Stimulated activated CD8-positive, alpha-beta memory T cell treated with anti-CD3 and anti-CD28 coated beads, Interleukin-12 subunit alpha, Interleukin-12 subunit beta, amount 100 ng/mL, for 4 hours (primary cell): ENCODE data around the gene CEP131.

Source experiments
- DNase-seq: peaks from one replicate; pipeline ENCODE4 v3.0.0-alpha.2; 2020; ENCODE audit warnings: low read depth

The CEP131 gene

GRCh38 chr17:81199482-81199830, 23.3 kb downstream of the CEP131 start:
- DNase-seq, result no peak

DNA sequence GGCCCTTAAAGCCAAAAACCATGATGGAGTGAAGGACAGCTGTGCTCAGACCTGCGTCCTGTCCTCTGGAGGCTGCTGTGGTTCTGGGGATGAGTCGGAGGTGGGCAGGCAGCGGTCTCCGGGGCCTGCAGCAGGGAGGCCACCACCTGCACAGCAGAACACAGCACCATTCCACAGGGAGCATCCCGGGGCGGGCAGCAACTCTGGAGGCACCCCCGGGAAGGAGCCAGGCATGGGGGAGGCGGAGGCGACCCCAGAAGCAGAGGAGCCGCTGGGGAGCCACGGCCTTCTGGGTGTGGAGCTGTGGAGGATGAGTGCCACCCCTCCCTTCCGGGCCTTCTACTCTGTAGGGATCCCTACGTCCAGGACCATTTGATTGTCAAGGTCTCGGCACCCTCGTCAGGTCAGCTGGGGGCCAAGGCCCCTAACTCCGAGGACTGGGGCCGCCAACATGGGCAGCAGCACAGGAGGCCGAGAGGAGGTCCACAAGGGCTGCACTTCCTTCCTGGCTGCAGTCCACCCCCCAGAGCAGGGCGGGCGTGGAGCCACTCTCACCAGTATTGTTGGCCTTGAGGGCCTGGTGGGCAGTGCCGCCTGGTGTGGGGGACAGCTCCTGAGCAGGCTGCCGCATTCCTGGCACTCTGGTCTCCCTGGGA, 23.8 kb downstream of the CEP131 start:
- no peak for DNase-seq

GRCh38 chr17:81197831-81198490, 24.8 kb downstream of the CEP131 start:
- DNase-seq, result no peak

DNA sequence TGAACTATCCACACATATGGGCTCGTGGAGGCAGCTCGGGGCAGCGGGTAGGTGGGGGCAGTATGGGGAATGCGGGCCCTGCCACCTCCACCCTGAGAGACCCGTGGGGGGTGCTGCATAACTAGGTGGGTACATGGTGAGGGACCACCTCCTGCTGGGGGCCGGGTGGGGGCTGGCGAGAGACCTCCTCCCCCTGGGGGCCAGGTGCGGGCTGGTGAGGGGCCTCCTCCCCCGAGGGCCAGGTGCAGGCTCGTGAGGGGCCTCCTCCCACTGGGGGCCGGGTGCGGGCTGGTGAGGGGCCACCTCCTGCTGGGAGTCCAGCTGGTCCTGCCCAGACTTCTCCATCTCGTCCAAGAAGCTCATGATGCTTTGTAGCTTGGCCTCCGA, 25.4 kb downstream of the CEP131 start:
- DNase-seq, result no peak

GRCh38 chr17:81196505-81197408, 26.0 kb downstream of the CEP131 start:
- DNase-seq, result no peak

DNA sequence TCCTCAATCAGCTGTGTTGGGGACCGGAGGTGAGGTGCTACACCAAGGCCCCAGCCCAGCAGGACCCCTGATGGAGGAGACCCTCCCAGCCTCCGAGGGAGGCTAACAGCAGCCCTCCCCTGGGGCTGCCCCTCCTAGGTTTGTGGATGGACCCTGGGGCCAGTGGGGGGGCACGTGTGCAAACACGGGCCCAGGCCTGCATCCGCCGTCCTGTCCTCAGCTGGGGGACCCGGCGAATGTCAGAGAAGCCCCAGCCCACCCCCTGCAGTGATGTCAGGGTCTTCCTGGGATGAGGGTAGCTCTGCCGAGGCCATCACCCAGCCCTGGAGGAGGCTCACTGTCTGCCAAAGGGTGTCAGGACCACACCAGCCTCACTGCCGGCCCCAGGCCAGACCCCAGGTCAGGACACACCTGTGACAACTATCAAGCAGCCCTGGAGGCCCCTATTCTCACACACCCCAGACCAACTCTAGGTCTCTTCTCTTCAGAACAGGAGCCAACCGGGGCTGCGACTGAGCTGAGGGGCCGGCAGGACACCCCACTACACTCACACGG, 26.7 kb downstream of the CEP131 start:
- no peak for DNase-seq

DNA sequence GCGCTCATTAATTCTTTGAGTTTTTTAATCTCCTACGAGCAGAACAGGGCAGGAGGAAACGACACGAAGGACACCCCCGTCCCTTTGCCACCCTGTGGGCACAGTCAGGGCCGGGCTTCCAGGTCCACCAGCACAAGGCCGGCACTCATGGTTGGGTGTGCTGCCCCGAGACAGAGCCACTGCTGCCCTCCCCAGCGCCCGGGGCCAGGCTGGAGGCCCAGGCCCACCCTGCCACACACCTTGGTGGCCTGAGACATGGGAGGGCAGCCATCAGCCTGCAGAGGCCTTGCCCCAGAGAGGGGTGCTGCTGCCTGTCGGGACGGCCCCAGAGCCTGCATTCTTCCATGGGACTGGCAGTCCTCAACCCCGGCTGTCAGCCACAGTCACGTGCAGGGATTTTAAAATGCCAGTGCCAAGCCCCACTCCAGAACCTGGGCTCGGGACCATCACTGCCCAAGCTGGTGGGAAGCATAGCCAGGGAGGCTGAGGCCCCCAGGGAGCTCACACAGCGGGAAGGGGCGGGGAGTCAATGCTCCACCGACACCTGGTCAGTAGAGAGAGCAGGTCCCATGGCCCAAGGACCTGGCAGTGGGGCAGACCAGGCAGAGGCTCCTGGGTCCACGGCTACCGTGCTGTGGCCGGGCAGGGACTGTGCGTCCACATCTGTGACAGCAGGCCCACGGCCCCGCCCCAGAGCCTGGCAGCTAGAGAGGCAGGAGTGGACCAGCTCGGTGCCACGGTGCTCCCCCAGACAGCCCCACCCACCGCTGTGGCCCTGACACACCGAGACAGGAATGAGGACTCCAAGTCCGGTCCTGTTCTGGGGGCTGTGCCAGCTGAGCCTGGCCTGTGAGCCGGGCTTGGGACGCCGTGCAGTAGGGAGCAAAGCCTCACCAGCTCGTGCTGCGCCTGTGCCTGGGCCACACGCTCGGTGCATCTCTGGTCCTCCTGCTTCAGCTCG, 27.5 kb downstream of the CEP131 start:
- no peak for DNase-seq

DNA sequence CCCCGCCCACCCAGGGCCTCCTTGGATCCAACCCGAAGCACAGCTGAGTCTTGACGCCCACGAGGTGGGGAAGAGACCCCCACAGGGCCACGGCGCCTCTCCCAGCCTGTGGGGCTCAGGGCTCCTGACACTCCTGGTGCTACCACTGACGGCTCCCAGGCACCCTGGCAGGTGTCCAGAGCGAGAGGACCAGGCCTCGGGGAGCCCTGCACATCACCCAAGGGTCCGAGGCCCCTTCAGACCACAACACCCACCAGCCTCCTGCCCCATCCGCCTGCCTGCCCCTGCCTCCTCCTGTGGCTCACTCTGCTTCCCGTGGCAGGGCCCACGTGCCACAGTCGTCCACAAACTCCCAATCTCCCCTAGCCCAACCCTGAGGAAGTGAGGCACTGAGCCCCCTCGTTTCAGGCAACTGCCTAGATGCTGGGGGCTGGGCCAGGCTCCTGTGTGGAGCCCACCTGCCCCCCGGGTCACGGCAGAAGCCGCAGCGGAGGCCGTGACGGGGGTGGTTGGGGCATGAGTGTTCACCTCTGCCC, 28.5 kb downstream of the CEP131 start:
- DNase-seq, result no peak

DNA sequence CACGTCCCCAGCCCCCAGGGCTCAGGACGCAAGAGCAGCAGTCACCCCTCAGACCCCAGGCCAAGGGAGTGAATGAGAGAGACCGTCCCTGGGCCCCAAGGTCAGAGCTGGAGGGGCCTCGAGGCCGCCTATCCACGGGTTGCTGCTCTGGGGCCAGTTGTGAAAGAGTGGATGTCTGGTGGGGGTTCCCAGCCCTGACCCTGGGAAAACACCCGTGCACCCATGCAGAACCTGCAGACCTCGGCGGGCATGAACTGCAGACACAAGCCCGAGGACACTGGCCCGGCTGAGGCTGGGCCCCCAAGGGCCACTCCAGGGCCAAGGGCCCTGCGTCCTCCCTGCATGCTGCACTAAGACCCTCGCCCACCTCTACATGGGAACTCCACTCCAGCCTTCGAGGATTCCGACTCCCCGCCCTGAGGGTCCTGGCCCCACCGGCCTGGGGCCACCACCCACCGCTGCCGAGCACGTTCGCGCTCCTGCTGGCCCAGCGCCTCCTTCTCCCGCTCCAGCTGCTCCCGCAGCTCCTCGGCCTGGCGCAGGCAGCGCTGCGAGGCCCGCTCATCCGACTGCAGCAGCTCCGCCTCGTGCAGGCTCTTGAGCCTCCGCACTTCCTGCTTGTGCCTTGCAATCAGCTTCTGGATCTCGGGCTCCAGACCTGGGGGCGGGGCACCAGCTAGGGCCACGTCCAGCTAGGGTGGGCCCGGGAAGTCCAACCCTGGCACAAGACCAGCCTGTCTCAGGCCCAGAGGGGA, 29.1 kb downstream of the CEP131 start:
- no peak for DNase-seq

DNA sequence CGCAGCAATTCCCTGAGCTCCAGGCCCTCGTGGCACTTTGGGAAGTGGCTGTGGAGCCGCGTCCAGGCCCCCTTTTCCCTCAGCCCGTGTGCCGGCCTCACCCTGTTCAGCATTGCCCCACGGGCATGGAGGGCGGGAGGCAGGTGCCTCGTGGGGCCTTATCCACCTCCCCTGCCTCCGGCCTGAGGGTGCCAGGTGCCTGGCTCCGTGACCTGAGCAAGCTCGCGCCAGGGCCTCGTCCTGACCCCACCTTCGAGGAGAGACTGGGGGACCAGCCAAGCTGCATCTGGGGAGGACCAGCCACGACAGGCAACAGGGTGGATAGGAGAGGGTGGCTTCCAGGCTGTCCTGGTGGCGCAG, 29.7 kb downstream of the CEP131 start:
- DNase-seq, result no peak

DNA sequence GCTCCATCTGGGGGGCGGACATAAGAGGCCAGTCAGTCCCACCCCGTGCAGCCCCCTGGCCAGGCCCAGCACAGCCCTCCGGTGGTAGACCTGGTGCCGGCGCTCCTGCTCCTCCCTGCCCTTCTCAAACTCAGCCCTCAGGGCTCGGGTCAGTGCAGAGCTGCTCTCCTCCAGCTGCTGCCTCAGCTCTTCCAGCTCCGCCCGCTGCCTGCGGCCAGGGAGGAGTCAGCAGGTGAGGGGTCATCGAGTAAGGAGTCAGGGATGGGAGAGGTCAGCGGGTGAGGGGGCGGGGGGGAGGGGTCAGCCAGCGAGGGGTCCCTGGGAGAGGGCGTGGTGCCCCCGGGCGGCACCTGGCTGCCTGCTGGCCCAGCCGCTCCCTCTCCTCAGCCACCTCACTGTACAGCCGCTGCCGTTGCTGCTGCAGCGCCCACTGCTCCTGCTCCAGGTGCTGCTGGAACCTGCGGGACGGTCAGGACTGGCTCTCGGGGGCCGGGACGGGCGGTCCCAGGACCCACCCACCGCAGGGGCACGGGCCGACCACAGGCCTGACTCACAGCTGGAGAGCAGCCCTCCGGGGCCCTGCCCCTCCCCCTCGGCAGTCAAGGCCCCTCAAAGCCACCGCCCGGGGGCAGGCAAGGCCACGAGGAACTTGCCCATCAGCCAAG, 30.2 kb downstream of the CEP131 start:
- DNase-seq, result no peak

DNA sequence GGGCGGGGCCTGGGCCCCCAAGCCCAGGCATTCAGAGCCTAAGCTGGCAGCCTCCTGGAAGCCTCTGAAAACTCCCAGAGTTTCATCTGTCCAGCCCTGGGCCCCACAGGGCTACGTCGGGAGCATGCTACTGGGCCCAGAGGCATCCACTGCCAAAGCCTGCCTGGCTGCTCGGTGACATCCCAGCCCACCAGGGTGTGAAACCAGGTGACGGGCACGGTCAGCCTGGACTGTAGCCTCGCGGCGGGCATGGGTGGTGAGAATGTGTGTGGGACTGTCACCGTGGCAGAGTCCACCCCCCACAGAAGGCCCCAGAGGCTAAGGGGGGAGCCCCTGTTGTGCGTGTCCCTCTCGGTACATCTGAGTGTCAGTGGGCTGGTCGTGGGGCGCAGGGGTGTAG, 31.1 kb downstream of the CEP131 start:
- DNase-seq, result no peak

DNA sequence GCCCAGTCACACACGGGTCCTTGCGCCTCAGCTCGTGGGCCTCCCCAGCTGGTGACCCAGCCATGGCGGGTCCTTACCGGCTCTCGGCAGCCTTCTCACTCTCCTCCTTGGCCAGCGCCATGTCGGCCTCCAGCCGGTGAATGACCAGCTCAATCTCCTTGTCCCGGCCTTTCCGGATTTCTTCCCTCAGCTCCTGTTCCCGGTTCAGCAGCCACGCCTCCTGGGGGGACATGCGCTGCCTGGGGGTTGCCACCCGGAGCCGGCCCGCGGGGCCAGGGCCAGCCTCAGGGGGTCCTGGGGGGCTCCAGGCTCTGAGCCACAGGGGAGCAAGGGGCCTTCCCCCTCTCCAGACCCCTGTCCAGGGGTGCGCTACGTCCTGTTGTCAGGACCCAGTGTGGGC, 31.6 kb downstream of the CEP131 start:
- no peak for DNase-seq

DNA sequence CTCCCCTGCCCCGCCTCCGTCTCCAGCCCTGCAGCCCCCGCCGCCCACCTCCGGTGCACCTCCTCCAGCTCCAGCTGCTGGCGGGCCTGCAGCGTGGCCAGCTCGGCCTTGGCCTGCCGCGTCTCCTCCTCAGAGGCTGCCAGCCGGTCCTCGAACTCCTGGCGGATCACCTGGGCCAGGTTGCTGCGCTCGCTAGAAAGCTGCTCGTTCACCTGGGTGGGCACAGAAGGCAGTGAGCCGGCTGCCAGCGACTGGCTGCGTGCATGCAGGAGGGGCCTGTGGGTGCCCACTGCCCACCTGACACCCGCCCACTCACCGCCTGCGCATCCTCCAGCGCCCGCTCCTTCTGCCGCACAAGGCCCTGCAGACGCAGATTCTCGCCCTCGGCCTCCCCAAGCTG, 32.2 kb downstream of the CEP131 start:
- no peak for DNase-seq

DNA sequence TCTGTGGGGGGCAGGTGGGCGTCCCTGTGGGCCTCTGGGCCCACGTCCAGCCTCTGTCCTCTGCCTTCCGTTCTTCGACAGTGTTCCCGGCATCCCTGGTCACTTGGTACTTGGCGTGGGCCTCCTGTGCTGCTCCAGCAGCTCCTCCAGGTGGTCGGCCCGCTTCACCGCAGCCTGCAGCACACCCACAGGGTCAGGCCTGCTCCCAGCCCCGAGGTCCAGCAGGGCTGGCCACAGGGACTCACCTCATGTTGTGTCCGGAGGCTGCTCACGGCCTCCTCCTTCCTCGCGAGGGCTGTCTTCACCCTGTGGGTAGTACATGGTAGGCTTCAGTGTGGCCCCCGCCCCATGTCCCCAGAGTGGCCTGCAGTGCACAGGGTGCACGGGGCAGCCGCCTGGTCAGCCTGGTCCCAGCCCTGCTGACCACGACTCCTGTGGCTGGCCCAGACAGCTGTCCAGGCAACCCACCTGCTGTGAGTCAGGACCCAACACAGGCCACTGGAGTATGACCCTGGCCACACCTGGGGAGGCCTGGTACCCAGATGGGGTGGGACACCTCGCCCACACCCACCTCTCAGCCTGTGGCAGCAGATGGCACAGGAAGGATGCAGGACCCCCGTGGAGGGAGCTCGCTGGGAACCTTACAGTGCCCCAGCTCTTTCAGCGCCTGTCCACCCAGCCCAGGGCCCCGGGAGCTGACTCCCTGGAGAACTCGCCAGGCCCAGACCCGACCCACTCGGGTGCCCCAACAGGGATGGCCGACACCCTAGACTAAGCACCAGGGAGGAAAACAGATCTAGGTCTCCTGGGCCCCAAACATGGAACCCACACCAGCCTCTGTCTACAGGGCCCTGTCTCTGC, 32.9 kb downstream of the CEP131 start:
- no peak for DNase-seq

DNA sequence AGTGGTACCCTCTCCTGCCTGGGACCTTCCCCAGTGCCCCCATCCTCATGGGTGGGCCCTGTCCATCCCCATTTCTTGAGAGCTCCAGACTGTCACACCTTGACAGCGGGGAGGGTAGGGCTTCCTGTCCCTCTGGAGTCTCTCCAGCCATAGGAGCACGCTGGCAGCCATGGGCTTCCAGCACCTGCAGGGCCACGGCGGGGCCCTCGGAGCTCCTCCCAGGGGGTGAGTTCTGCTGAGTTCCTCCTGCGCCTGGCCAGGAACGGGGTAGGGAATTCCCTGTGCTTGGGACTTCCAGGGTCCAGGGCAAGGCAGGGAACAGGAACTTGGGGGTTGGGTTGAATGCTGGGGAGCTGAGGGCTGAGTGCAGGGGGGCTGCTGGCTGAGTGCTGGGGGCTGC, 33.7 kb downstream of the CEP131 start:
- no peak for DNase-seq

DNA sequence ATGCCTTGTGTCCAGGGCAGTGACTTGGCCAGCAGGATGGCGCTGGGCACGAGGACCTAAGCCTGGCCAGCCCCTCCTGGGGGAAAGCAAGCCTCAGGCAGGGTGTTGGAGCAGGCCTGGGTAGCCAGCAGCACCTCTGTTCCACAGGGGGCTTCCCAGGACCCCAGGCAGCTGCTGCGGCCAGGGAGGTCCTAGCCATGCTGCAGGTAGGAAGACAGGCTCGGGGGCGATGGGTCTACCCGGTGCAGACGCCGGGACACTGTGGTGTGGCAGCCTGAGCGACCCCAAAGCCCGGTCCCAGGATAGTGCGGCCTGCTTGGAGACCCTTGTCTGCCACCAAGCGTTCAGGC, 34.3 kb downstream of the CEP131 start:
- no peak for DNase-seq

- no peak for DNase-seq
Observed at GRCh38 chr17:81187586-81188490, 34.9 kb downstream of the CEP131 start.
